Activated B cell treated with CpG ODN at 0.5 μM for 24 hours (primary cell): ENCODE measurements around the gene CELA3A. TPM values are rescaled to one million over a fixed set of nuclear protein-coding genes. Genes with fewer than 3 reads are reported as not detected.
"Not testable (repeated sequence)": the region's sequence is repeated elsewhere in the genome, so short reads cannot be mapped to it uniquely, and the experiment has no call there.

ENCODE experiments used
- ATAC-seq: fragments of 200-7000 bp; cut with Tn5 transposase; one replicate; pipeline ENCODE4 v1.10.0; 2021; ENCODE audit warnings: low read depth, mild to moderate bottlenecking, moderate library complexity
- CTCF ChIA-PET: fragments of 350-600 bp; sonication (Branson Sonifier 250); formaldehyde crosslinking; loops from one replicate; lab custom pipeline; 2021; ENCODE audit warnings: antibody characterized with exemption; lab: Charles Lee
- POLR2A ChIA-PET: fragments of 350-600 bp; sonication (Branson Sonifier 250); formaldehyde crosslinking; loops from one replicate; lab custom pipeline; 2021; ENCODE audit warnings: antibody characterized with exemption; lab: Charles Lee
- DNase-seq: peaks from one replicate; pipeline ENCODE4 v3.0.0; 2022
- H3K27ac Mint-ChIP-seq: one replicate; pipeline ENCODE4 v1.8.0; 2020; ENCODE audit warnings: mixed read lengths
- H3K27me3 Mint-ChIP-seq: one replicate; pipeline ENCODE4 v1.8.0; 2021; ENCODE audit warnings: mixed read lengths
- H3K36me3 Mint-ChIP-seq: one replicate; pipeline ENCODE4 v1.8.0; 2021; ENCODE audit warnings: low read depth, mixed read lengths
- H3K4me1 Mint-ChIP-seq: one replicate; pipeline ENCODE4 v1.8.0; 2021; ENCODE audit warnings: mixed read lengths
- H3K4me3 Mint-ChIP-seq: one replicate; pipeline ENCODE4 v1.8.0; 2020; ENCODE audit warnings: mild to moderate bottlenecking, mixed read lengths
- H3K9me3 Mint-ChIP-seq: one replicate; pipeline ENCODE4 v1.8.0; 2020; ENCODE audit warnings: mixed read lengths
- intact Hi-C: fragments of 100-400 bp; cut with micrococcal nuclease; formaldehyde crosslinking; loops from one replicate; pipeline ENCODE4 v1.15.1; 2024
- total RNA-seq: library from RNA; stranded (reverse); gene quantifications from 2 replicates; pipeline ENCODE4 v1.2.3, GENCODE V29; 2022

The CELA3A gene
- total RNA-seq, 1 donor from 2014 or later, result not detected

GRCh38 chr1:21999645-22000044, 1.8 kb upstream of the CELA3A start:
- CTCF ChIA-PET, H3K4me3 Mint-ChIP-seq, H3K27ac Mint-ChIP-seq, H3K27me3 Mint-ChIP-seq, intact Hi-C loops, H3K4me1 Mint-ChIP-seq, H3K9me3 Mint-ChIP-seq, DNase-seq, H3K36me3 Mint-ChIP-seq, POLR2A ChIA-PET, ATAC-seq: not testable (repeated sequence)

DNA sequence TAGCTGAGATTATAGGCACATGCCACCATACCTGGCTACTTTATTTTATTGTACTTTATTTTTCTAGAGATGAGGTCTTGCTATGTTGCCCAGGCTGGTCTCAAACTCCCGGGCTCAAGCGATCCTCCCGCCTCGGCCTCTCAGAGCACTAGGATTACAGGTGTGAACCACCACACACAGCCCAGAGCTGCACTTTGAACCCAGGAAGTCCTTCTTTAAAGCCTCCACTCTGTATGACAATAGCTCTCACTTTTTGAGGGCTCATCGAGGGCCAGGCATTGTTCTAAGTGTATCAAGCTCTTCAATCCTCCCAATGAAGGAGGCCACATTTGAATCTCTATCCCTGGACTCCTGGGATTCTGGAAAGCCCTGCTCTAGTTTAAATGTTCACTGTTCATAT, 1.0 kb downstream of the CELA3A start:
- DNase-seq, H3K27ac Mint-ChIP-seq, intact Hi-C loops, H3K4me3 Mint-ChIP-seq, CTCF ChIA-PET, H3K27me3 Mint-ChIP-seq, H3K36me3 Mint-ChIP-seq, H3K4me1 Mint-ChIP-seq, ATAC-seq, H3K9me3 Mint-ChIP-seq: not testable (repeated sequence)
- POLR2A ChIA-PET, result interaction anchor here (1.1 kb wide), 1 partner anchor 241 kb away, joined by 3 read pairs; no protein-coding TSS in a partner anchor

- POLR2A ChIA-PET, intact Hi-C loops, ATAC-seq, H3K4me3 Mint-ChIP-seq, H3K27me3 Mint-ChIP-seq, H3K27ac Mint-ChIP-seq, H3K36me3 Mint-ChIP-seq, H3K9me3 Mint-ChIP-seq, DNase-seq, CTCF ChIA-PET, H3K4me1 Mint-ChIP-seq: not testable (repeated sequence)
Observed at GRCh38 chr1:22002875-22003274, 1.4 kb downstream of the CELA3A start.

- H3K4me1 Mint-ChIP-seq, H3K27ac Mint-ChIP-seq, CTCF ChIA-PET, H3K9me3 Mint-ChIP-seq, H3K36me3 Mint-ChIP-seq, H3K4me3 Mint-ChIP-seq, H3K27me3 Mint-ChIP-seq, ATAC-seq, intact Hi-C loops, DNase-seq: not testable (repeated sequence)
- POLR2A ChIA-PET, result interaction anchor here (0.6 kb wide), 1 partner anchor 178 kb away, joined by 4 read pairs; no protein-coding TSS in a partner anchor
Observed at GRCh38 chr1:22003959-22004358, 2.5 kb downstream of the CELA3A start.

- ATAC-seq, H3K4me1 Mint-ChIP-seq, POLR2A ChIA-PET, DNase-seq, intact Hi-C loops, CTCF ChIA-PET, H3K27me3 Mint-ChIP-seq, H3K4me3 Mint-ChIP-seq, H3K27ac Mint-ChIP-seq, H3K36me3 Mint-ChIP-seq, H3K9me3 Mint-ChIP-seq: not testable (repeated sequence)
Observed at GRCh38 chr1:22005261-22006149, 4.0 kb downstream of the CELA3A start.

GRCh38 chr1:22006736-22007135, 5.3 kb downstream of the CELA3A start:
- H3K36me3 Mint-ChIP-seq, H3K4me3 Mint-ChIP-seq, CTCF ChIA-PET, POLR2A ChIA-PET, H3K4me1 Mint-ChIP-seq, DNase-seq, ATAC-seq, H3K27ac Mint-ChIP-seq, H3K9me3 Mint-ChIP-seq, intact Hi-C loops, H3K27me3 Mint-ChIP-seq: not testable (repeated sequence)

GRCh38 chr1:22007262-22007661, 5.8 kb downstream of the CELA3A start:
- H3K27ac Mint-ChIP-seq, CTCF ChIA-PET, H3K36me3 Mint-ChIP-seq, H3K4me1 Mint-ChIP-seq, H3K27me3 Mint-ChIP-seq, POLR2A ChIA-PET, ATAC-seq, intact Hi-C loops, DNase-seq, H3K4me3 Mint-ChIP-seq, H3K9me3 Mint-ChIP-seq: not testable (repeated sequence)

GRCh38 chr1:22009566-22009965, 8.1 kb downstream of the CELA3A start:
- H3K36me3 Mint-ChIP-seq, POLR2A ChIA-PET: not testable (repeated sequence)

DNA sequence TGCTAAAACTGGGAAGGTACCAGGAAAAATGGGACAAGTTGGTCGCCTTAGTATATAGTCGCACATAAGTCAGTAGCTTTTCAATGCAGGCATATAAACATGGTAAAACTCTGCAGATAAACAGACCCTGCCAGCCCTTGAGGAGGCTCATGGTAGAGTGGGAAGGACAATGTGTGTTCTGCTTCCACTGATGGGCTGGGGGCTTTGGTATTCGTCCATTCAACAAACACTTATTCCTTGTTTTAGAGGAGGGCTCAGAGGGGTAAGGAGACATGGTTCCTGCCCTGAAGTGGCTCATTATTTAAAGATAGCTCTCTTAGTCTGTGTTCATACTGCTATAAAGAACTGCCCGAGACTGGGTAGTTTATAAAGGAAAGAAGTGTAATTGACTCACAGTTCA, 11.3 kb downstream of the CELA3A start:
- DNase-seq, H3K27me3 Mint-ChIP-seq, CTCF ChIA-PET, H3K36me3 Mint-ChIP-seq, intact Hi-C loops, H3K4me1 Mint-ChIP-seq, POLR2A ChIA-PET, ATAC-seq, H3K4me3 Mint-ChIP-seq, H3K9me3 Mint-ChIP-seq, H3K27ac Mint-ChIP-seq: not testable (repeated sequence)

More at GRCh38 chr1:22009566-22009965, 8.1 kb downstream of the CELA3A start:
- CTCF ChIA-PET, result interaction anchor here (0.5 kb wide), 1 partner anchor 12 kb away, joined by 3 read pairs; no protein-coding TSS in a partner anchor
- H3K4me3 Mint-ChIP-seq, DNase-seq, ATAC-seq, H3K4me1 Mint-ChIP-seq, H3K9me3 Mint-ChIP-seq, intact Hi-C loops, H3K27me3 Mint-ChIP-seq, H3K27ac Mint-ChIP-seq: not testable (repeated sequence)

GRCh38 chr1:22014575-22015206, 13.2 kb downstream of the CELA3A start:
- H3K36me3 Mint-ChIP-seq, CTCF ChIA-PET, ATAC-seq, H3K4me3 Mint-ChIP-seq, H3K27me3 Mint-ChIP-seq, DNase-seq, intact Hi-C loops, H3K9me3 Mint-ChIP-seq, H3K27ac Mint-ChIP-seq: not testable (repeated sequence)
- H3K4me1 Mint-ChIP-seq, result peaks cover 14% of the 10 kb centered on the region
- POLR2A ChIA-PET, result interaction anchor here (1.6 kb wide), 1 partner anchor 11 kb away, joined by 4 read pairs; no protein-coding TSS in a partner anchor
